Muscle of back (tissue), 11 donors: ENCODE data around the gene ZNF768. TPM values are rescaled to one million over a fixed set of nuclear protein-coding genes. Genes with fewer than 3 reads are reported as not detected.
"Not testable (repeated sequence)": the region's sequence is repeated elsewhere in the genome, so short reads cannot be mapped to it uniquely, and the experiment has no call there.

Experiments used
- DNase-seq, 3 donors: peaks; one replicate each; pipeline versions ENCODE4 v3.0.0 to v3.0.0-alpha.2; 2013
- polyA plus RNA-seq, 10 donors: library from polyadenylated mRNA; unstranded; fragments of 120-200 nt; gene quantifications; one replicate each; pipeline ENCODE4 v1.2.1, GENCODE V29; 2013; ENCODE audit not compliant: insufficient read length in 10 of 10

The ZNF768 gene
- polyA plus RNA-seq, 10 donors = 22.7 to 31.9 (median 25.3) TPM

DNA sequence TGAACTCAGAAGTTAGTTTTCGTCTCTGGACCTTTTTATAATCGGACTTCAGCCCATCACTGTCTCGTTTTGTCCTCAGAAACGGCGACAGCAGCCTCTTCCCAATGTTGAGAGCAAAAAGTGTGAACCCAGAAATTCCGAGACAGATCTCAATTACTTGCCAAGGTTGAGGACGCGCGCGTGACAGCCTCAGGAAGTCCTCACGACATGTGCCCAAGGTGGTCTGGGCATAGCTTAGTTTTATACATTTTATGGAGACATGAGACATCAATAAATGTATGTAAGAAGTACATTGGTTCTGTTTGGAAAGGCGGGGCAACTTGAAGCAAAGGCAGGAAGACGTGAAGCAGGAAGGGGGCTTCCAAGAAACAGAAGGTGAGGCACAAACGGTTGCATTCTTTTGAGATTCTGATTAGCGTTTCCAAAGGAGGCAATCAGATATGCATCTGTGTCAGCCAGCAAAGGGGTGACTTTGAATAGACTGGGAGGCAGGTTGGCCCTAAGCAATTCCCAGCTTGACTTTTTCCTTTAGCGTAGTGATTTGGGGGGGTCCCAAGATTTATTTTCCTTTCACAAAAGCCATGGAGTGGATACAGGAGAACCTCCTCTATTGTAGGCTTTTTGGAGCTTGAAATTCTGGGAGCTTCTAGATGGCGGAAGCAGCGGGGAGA is 8.9 kb upstream of the ZNF768 start:
- no peak for DNase-seq

DNA sequence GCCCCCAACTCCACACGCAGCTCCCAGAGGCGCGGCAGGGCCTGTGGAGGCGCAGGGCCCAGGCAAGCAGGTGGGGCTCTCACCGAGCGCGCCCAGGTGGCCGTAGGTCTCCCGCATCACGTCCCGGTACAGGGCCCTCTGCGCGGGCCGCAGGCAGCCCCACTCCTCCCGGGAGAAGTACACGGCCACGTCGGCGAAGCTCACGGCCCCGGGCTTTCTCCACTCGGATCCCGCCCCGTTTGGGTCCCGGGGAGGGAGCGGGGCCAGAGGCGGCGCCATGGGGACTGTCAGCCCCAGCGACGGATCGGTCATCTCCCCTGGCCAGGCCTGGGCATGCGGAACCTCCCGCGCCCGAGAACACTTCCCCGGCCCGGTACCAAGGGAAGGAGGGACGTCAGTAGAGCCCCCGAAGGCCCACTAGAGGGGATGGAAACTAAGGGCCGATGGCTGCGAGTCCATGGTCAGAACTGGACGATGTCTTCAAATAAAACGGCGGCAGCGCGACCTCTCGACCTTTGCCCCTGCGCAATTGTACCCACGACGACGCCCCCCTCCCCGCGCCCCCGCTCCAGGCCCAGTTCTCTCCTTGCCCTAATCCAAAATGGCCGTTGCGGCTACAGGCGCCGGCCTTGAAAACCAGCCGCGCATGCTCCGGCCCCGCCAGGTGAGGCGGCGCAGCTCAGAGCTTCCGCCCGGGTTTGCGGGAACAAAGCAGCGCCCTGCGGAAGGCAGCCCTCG is 8.2 kb upstream of the ZNF768 start, which contains the start of gene ZNF747:
Gene ZNF747, minus strand, starts transcription at position 491 of the 738 bp plus-strand sequence. Its CDS starts 179 bp downstream, at position 312.
- peak; percentile 92 to 97 (median 95) for DNase-seq

DNA sequence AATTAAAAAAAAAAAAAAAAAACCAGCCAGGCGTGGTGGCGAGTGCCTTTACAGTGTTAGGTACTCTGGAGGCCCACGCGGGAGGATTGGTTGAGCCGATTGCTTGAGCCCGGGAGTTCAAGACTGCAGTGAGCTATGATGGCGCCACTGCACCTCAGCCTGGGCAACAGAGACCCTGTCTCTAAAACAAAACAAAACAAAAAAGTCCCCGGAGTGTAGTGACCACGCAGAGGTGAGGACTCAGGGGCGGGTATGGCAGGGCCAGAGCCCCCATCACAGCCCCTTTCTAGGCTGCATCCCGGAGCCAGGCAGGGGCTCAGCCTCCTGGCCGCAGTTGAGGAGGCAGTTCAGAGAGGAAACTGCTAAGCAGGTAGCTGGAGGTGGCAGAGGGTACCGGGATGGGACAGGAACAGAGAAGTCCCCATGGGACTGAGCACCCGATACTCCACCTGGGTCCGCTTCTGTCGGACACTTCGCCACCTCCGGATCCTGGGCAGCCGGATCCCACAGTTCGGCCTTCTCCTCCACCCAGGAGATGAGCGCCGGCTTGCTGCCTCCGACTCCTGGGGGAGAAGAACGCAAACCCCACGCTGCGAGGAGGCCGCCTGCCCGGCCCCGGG is 7.5 kb upstream of the ZNF768 start:
- DNase-seq = peak in 1 of 3 donors; percentile 36

DNA sequence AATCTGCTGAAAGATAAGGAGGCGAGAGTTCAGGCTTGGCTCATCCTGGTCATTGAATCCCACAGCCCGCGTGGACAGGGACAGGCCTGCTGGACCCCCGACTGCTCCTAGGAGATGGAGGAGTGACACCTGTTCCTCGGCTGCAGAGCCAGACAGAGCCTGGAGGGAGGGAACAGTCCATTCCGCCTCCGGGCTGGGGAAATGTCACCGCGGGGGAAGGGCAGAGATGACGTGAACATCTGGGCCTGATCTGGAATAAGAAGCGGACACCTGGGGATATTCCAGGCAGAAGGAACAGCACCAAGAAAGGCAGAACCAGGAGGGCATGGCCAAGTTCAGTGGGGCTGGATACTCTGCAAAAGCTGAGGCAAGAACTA is 6.8 kb upstream of the ZNF768 start:
- DNase-seq = no peak

DNA sequence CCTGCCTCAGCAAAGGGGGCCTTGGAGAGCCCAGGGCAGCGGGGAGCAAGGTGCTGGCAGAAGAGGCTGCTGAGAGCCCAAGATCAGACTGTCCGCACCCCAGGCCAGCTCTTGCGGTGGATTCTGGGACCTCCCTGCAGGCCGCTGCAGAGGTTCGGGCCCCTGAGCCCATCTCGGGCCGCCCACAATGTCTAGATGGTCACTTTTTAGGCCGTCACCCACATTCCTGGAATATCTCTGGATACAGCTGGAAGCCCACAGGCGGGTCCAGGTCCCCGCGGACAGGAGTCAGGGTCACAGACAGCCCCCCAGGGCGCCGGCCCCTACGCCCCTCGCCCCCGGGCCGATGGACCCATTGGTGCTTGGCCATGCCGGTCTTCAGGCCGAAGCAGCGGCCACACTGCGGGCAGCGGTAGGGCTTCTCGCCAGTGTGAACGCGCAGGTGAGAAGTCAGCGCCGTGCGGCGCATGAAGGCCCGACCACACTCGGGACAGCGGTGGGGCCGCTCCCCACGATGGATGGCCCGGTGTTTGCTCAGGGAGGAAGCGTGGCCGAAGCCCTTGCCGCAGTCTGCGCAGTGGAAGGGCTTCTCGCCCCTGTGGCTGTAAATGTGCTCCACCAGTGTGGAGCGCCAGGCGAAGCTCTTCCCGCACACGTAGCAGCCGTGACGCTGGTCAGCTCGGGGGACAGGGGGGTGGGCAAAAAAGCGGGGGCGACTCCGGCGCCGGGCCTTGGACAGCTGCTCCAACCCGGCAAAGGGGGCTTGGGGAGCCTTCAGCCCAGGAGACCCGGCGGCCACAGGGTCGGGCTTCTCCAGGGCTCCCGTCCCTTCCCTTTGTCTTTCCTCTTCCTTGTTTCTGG is 6.1 kb upstream of the ZNF768 start:
- no peak for DNase-seq

- no peak for DNase-seq
These were observed 4.0 kb upstream of the ZNF768 start for GRCh38 chr16:30530163-30531037.

- no peak for DNase-seq
These were observed 2.6 kb upstream of the ZNF768 start for GRCh38 chr16:30528799-30529457.

- no peak for DNase-seq
These were observed 1.3 kb upstream of the ZNF768 start for GRCh38 chr16:30527635-30528178.

DNA sequence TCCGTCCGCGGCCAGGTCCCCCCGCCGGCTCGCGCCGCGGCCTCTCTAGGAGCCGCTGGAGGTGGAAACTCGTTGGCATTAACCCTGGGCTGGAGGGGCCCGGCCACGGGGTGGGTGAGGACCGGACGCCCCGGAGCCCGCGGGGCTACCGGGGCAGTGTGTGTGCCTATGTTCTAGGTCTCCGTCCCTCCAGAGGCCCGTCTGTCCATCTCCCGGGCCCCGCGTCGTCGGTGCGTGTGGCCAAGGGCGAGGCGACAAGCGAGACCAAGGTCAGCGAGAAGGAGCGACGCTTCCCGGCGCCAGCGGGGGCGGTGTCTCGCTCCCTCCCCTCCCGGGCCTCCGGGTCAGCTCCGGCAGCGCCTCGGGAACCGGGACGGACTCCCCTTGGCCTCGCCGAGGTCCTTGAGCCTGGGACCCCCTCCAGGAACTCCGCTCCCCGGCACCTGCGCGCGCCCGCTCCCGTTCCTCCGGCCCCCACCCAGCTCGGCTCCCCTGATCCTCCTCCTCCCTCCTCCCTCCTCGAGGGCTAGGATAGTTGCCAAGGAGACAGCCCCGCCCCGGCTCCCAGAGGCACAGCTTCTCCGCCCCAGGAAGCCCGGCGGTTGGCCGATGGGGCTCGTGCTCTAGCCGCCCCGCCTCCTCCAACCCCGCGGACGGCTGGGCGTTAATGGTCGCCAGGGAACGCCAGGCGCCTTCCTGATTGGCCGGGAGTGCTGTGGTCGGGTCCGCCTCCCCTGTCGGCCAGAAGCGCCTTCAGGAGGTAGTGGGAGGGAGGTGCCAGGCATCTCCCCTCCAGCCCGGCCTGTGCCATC is 663 bp upstream of the ZNF768 start:
- peak; percentile 98 to 100 (median 99) for DNase-seq

GRCh38 chr16:30525844-30526136 is 576 bp downstream of the ZNF768 start:
- DNase-seq = no peak

DNA sequence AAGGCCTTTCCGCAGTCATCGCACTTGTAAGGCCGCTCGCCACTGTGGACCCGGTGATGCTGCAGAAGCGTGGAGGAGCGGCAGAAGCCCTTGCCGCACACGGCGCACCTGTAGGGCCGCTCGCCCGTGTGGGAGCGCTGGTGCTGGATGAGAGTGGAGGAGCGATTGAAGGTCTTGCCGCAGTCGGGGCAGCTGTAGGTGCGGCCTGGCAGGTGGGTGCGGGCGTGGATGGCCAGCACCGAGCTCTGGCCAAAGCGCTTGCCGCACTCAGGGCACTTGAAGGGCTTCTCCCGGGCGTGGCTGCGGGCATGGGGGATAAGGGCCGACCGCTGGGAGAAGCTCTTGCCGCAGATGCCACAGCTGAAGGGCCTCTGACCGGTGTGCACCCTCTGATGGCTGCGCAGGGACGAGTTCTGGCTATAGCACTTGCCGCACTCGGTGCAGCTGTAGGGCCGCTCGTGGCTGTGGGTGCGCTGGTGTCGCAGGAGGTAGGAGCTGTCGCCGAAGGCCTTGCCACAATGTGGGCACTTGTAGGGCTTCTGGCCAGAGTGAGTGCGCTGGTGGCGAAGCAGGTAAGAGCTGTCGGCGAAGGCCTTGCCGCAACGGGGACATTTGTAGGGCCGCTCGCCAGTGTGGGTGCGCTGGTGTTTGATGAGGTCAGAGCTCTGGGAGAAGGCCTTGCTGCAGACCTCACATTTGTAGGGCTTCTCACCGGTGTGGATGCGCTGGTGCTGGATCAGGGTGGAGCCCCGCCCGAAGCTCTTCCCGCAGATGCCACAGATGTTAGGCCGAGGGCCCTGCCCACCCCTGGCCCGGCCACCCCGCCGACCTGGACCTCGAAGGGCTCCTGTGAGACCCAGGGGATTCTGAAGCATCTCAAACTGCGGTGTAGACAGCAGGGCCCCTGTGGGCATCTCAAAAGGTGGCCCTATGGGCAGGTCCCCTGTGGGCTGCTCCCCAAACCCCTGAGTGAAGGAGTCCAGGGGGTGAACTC is 1.5 kb downstream of the ZNF768 start:
- DNase-seq = no peak

DNA sequence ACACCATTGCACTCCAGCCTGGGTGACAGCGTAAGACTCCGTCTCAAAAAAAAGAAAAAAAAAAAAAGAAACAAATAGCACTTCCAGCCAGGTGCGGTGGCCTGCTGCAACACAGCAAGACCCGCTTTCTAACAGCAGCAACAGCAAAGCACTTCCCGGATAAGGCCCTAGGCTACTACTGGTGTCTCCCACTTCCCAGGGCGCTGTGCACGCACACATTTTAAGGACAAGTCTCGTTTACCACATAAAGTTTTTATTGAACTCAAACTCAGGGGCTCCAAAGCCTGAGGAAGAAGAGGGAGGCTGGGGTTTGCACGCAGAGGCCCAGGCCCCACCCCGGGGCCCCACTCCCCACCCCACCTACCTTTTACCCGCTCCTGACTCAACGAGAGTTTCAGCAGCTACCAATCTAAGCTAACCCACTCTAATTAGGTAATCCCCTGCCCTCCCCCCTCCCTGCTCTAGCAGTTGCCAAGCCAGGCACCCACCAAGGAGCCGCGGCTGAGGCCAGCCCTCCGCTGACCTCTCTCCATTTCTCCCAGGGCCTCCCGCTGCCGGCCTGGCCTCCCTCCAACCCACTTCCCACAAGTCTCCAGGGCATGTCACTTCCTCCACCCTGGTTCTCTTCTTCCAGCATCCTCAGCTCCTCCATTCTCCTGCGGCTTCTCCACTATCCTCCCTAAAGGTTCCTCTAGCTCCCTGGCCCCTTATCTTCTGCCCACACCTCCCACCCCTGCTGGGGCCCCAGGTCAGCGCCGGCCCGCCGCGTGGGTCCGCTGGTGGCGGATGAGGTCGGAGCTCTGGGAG is 2.4 kb downstream of the ZNF768 start:
- no peak for DNase-seq

- not testable (repeated sequence) for DNase-seq
These were observed 3.5 kb downstream of the ZNF768 start for GRCh38 chr16:30522702-30523463.

GRCh38 chr16:30521873-30522641 is 4.3 kb downstream of the ZNF768 start:
- DNase-seq = no peak

GRCh38 chr16:30521476-30521872 is 4.9 kb downstream of the ZNF768 start:
- no peak for DNase-seq
